Measurements from ENCODE around the gene ZFYVE28.

ZFYVE28 gene

GRCh38 chr4:2451036-2451520 lies 32.6 kb upstream of the ZFYVE28 start:
- ChIA-PET CTCF (interaction anchor here (2.8 to 3.6 kb wide), 2 partner anchors 9 kb away, joined by 11 to 14 read pairs; no protein-coding TSS in a partner anchor), POLR2A (no interaction called here)
- Histone ChIP-seq H3K36me3 (ENCODE audit: control insufficient read depth in 4 of 4, insufficient read depth in 4 of 4, low read length in 3 of 4) (no peaks in the 10 kb centered on the region), H3K9me3 (ENCODE audit: control extremely low read depth in 1 of 5, control insufficient read depth in 4 of 5, insufficient read depth in 2 of 5, low read depth in 1 of 5, low read length in 4 of 5) (no peaks in the 10 kb centered on the region), H3K27me3 (replicated peaks in 2 of 5; ENCODE audit: control insufficient read depth in 4 of 5, insufficient read depth in 5 of 5, low read length in 4 of 5) (no peaks in the 10 kb centered on the region), H3K27ac (ENCODE audit: insufficient read depth in 1 of 2, low read depth in 1 of 2, low read length in 2 of 2, poor library complexity in 1 of 2, severe bottlenecking in 2 of 2) (no peak overlapping the region), H3K4me3 (ENCODE audit: control insufficient read depth in 1 of 7, extremely low read depth in 1 of 7, insufficient read depth in 4 of 7, low read depth in 2 of 7, low read length in 6 of 7) (no peak overlapping the region), H3K4me1 (ENCODE audit: control extremely low read depth in 1 of 4, control insufficient read depth in 4 of 4, insufficient read depth in 4 of 4, low read length in 3 of 4) (no peaks in the 10 kb centered on the region)
- no peak for DNase-seq
- 90% methylated on average over 7 of the region's 10 CpGs for WGBS (ENCODE audit: insufficient coverage)

GRCh38 chr4:2450394-2451035 lies 32.1 kb upstream of the ZFYVE28 start:
- ChIA-PET CTCF (interaction anchor here (1.8 to 3.6 kb wide), 3 partner anchors 8 to 14 kb away, joined by 4 to 14 read pairs (median 11); no protein-coding TSS in a partner anchor), POLR2A (no interaction called here)
- H3K27ac ChIP-seq (ENCODE audit: insufficient read depth in 1 of 2, low read depth in 1 of 2, low read length in 2 of 2, poor library complexity in 1 of 2, severe bottlenecking in 2 of 2) = no peak overlapping the region
- no peak overlapping the region for H3K4me3 ChIP-seq (ENCODE audit: control insufficient read depth in 1 of 7, extremely low read depth in 1 of 7, insufficient read depth in 4 of 7, low read depth in 2 of 7, low read length in 6 of 7)
- H3K9me3 ChIP-seq (ENCODE audit: control extremely low read depth in 1 of 5, control insufficient read depth in 4 of 5, insufficient read depth in 2 of 5, low read depth in 1 of 5, low read length in 4 of 5) = no peaks in the 10 kb centered on the region
- no peaks in the 10 kb centered on the region for H3K27me3 ChIP-seq (replicated peaks in 2 of 5; ENCODE audit: control insufficient read depth in 4 of 5, insufficient read depth in 5 of 5, low read length in 4 of 5)
- WGBS (ENCODE audit: insufficient coverage) = 96% methylated on average over 8 of the region's 16 CpGs
- H3K36me3 ChIP-seq (ENCODE audit: control insufficient read depth in 4 of 4, insufficient read depth in 4 of 4, low read length in 3 of 4) = no peaks in the 10 kb centered on the region
- no peaks in the 10 kb centered on the region for H3K4me1 ChIP-seq (ENCODE audit: control extremely low read depth in 1 of 4, control insufficient read depth in 4 of 4, insufficient read depth in 4 of 4, low read length in 3 of 4)
- DNase-seq = no peak

- no peak overlapping the region for H3K4me3 ChIP-seq (ENCODE audit: control insufficient read depth in 1 of 7, extremely low read depth in 1 of 7, insufficient read depth in 4 of 7, low read depth in 2 of 7, low read length in 6 of 7)
- no peak overlapping the region for H3K27ac ChIP-seq (ENCODE audit: insufficient read depth in 1 of 2, low read depth in 1 of 2, low read length in 2 of 2, poor library complexity in 1 of 2, severe bottlenecking in 2 of 2)
- no peaks in the 10 kb centered on the region for H3K9me3 ChIP-seq (ENCODE audit: control extremely low read depth in 1 of 5, control insufficient read depth in 4 of 5, insufficient read depth in 2 of 5, low read depth in 1 of 5, low read length in 4 of 5)
- 97% methylated on average over 25 of the region's 27 CpGs for WGBS (ENCODE audit: insufficient coverage)
- H3K36me3 ChIP-seq (ENCODE audit: control insufficient read depth in 4 of 4, insufficient read depth in 4 of 4, low read length in 3 of 4) = no peaks in the 10 kb centered on the region
- no peaks in the 10 kb centered on the region for H3K27me3 ChIP-seq (replicated peaks in 2 of 5; ENCODE audit: control insufficient read depth in 4 of 5, insufficient read depth in 5 of 5, low read length in 4 of 5)
- DNase-seq = no peak
- ChIA-PET CTCF (interaction anchor here (0.7 to 3.6 kb wide), 6 partner anchors 7 to 171 kb away, joined by 3 to 14 read pairs (median 4); no protein-coding TSS in a partner anchor), POLR2A (no interaction called here)
- no peaks in the 10 kb centered on the region for H3K4me1 ChIP-seq (ENCODE audit: control extremely low read depth in 1 of 4, control insufficient read depth in 4 of 4, insufficient read depth in 4 of 4, low read length in 3 of 4)
Measured at GRCh38 chr4:2449511-2450392, 31.3 kb upstream of the ZFYVE28 start.

GRCh38 chr4:2449051-2449450 lies 30.6 kb upstream of the ZFYVE28 start:
- no peaks in the 10 kb centered on the region for H3K36me3 ChIP-seq (ENCODE audit: control insufficient read depth in 4 of 4, insufficient read depth in 4 of 4, low read length in 3 of 4)
- POLR2A ChIA-PET = no interaction called here
- no peak for DNase-seq
- CTCF ChIA-PET = interaction anchor here (1.1 to 3.6 kb wide), 4 partner anchors 11 to 21 kb away, joined by 4 to 14 read pairs (median 4); no protein-coding TSS in a partner anchor
- no peak overlapping the region for H3K4me3 ChIP-seq (ENCODE audit: control insufficient read depth in 1 of 7, extremely low read depth in 1 of 7, insufficient read depth in 4 of 7, low read depth in 2 of 7, low read length in 6 of 7)
- no peak overlapping the region for H3K27ac ChIP-seq (ENCODE audit: insufficient read depth in 1 of 2, low read depth in 1 of 2, low read length in 2 of 2, poor library complexity in 1 of 2, severe bottlenecking in 2 of 2)
- H3K4me1 ChIP-seq (ENCODE audit: control extremely low read depth in 1 of 4, control insufficient read depth in 4 of 4, insufficient read depth in 4 of 4, low read length in 3 of 4) = peaks cover 0 to 5% (median 4%) of the 10 kb centered on the region in 4 experiments
- 99% methylated on average over 10 of the region's 11 CpGs for WGBS (ENCODE audit: insufficient coverage)
- no peaks in the 10 kb centered on the region for H3K27me3 ChIP-seq (replicated peaks in 2 of 5; ENCODE audit: control insufficient read depth in 4 of 5, insufficient read depth in 5 of 5, low read length in 4 of 5)
- H3K9me3 ChIP-seq (ENCODE audit: control extremely low read depth in 1 of 5, control insufficient read depth in 4 of 5, insufficient read depth in 2 of 5, low read depth in 1 of 5, low read length in 4 of 5) = no peaks in the 10 kb centered on the region

- Histone ChIP-seq H3K9me3 (ENCODE audit: control extremely low read depth in 1 of 5, control insufficient read depth in 4 of 5, insufficient read depth in 2 of 5, low read depth in 1 of 5, low read length in 4 of 5) (no peaks in the 10 kb centered on the region), H3K36me3 (ENCODE audit: control insufficient read depth in 4 of 4, insufficient read depth in 4 of 4, low read length in 3 of 4) (no peaks in the 10 kb centered on the region), H3K4me1 (ENCODE audit: control extremely low read depth in 1 of 4, control insufficient read depth in 4 of 4, insufficient read depth in 4 of 4, low read length in 3 of 4) (peaks cover 0 to 10% (median 9%) of the 10 kb centered on the region in 4 experiments), H3K27me3 (replicated peaks in 2 of 5; ENCODE audit: control insufficient read depth in 4 of 5, insufficient read depth in 5 of 5, low read length in 4 of 5) (no peaks in the 10 kb centered on the region), H3K4me3 (ENCODE audit: control insufficient read depth in 1 of 7, extremely low read depth in 1 of 7, insufficient read depth in 4 of 7, low read depth in 2 of 7, low read length in 6 of 7) (no peak overlapping the region), H3K27ac (ENCODE audit: insufficient read depth in 1 of 2, low read depth in 1 of 2, low read length in 2 of 2, poor library complexity in 1 of 2, severe bottlenecking in 2 of 2) (no peak overlapping the region)
- DNase-seq = no peak
- ChIA-PET POLR2A (no interaction called here), CTCF (interaction anchor here (1.1 to 1.8 kb wide), 3 partner anchors 12 to 20 kb away, joined by 4 to 5 read pairs (median 4); no protein-coding TSS in a partner anchor)
- 93% methylated on average over 7 of the region's 7 CpGs for WGBS (ENCODE audit: insufficient coverage)
Measured at GRCh38 chr4:2448589-2448988, 30.1 kb upstream of the ZFYVE28 start.

GRCh38 chr4:2446656-2447564 lies 28.5 kb upstream of the ZFYVE28 start:
- DNase-seq = no peak
- WGBS (ENCODE audit: insufficient coverage) = 97% methylated on average over 3 of the region's 3 CpGs
- Histone ChIP-seq H3K27me3 (replicated peaks in 2 of 5; ENCODE audit: control insufficient read depth in 4 of 5, insufficient read depth in 5 of 5, low read length in 4 of 5) (no peaks in the 10 kb centered on the region), H3K4me1 (ENCODE audit: control extremely low read depth in 1 of 4, control insufficient read depth in 4 of 4, insufficient read depth in 4 of 4, low read length in 3 of 4) (peaks cover 0 to 12% (median 10%) of the 10 kb centered on the region in 4 experiments), H3K9me3 (ENCODE audit: control extremely low read depth in 1 of 5, control insufficient read depth in 4 of 5, insufficient read depth in 2 of 5, low read depth in 1 of 5, low read length in 4 of 5) (no peaks in the 10 kb centered on the region), H3K36me3 (ENCODE audit: control insufficient read depth in 4 of 4, insufficient read depth in 4 of 4, low read length in 3 of 4) (no peaks in the 10 kb centered on the region), H3K27ac (ENCODE audit: insufficient read depth in 1 of 2, low read depth in 1 of 2, low read length in 2 of 2, poor library complexity in 1 of 2, severe bottlenecking in 2 of 2) (no peak overlapping the region), H3K4me3 (ENCODE audit: control insufficient read depth in 1 of 7, extremely low read depth in 1 of 7, insufficient read depth in 4 of 7, low read depth in 2 of 7, low read length in 6 of 7) (no peak overlapping the region)
- CTCF ChIA-PET = no interaction called here
- POLR2A ChIA-PET = no interaction called here
